ENCODE data around the gene EXOC4. TPM values are rescaled to one million over a fixed set of nuclear protein-coding genes. Genes with fewer than 3 reads are reported as not detected.

Gene EXOC4
- total RNA-seq, 1 experiment from 2014 or later: 62.4 TPM

GRCh38 chr7:133583545-133584171 is 330.8 kb downstream of the EXOC4 start:
- Histone ChIP-seq H3K4me3 (no peak overlapping the region), H3K36me3 (no peaks in the 10 kb centered on the region), H3K27me3 (no peaks in the 10 kb centered on the region), H3K4me1 (no peaks in the 10 kb centered on the region), H3K9me3 (replicated peaks) (no peaks in the 10 kb centered on the region), H3K27ac (no peak overlapping the region)
- no peak for DNase-seq

- no peak for DNase-seq
- Histone ChIP-seq H3K36me3 (no peaks in the 10 kb centered on the region), H3K9me3 (replicated peaks) (no peaks in the 10 kb centered on the region), H3K4me1 (no peaks in the 10 kb centered on the region), H3K27ac (no peak overlapping the region), H3K4me3 (no peak overlapping the region), H3K27me3 (no peaks in the 10 kb centered on the region)
These were observed 332.2 kb downstream of the EXOC4 start for GRCh38 chr7:133584956-133585668.

- Histone ChIP-seq H3K9me3 (replicated peaks) (no peaks in the 10 kb centered on the region), H3K4me3 (no peak overlapping the region), H3K27me3 (no peaks in the 10 kb centered on the region), H3K27ac (no peak overlapping the region), H3K4me1 (no peaks in the 10 kb centered on the region), H3K36me3 (no peaks in the 10 kb centered on the region)
- DNase-seq: no peak
These were observed 333.4 kb downstream of the EXOC4 start for GRCh38 chr7:133586253-133586652.

- no peak for DNase-seq
- Histone ChIP-seq H3K27me3 (no peaks in the 10 kb centered on the region), H3K36me3 (no peaks in the 10 kb centered on the region), H3K27ac (no peak overlapping the region), H3K4me3 (no peak overlapping the region), H3K9me3 (replicated peaks) (no peaks in the 10 kb centered on the region), H3K4me1 (no peaks in the 10 kb centered on the region)
These were observed 335.0 kb downstream of the EXOC4 start for GRCh38 chr7:133587903-133588302.

- Histone ChIP-seq H3K27me3 (no peaks in the 10 kb centered on the region), H3K4me1 (no peaks in the 10 kb centered on the region), H3K36me3 (no peaks in the 10 kb centered on the region), H3K9me3 (replicated peaks) (no peaks in the 10 kb centered on the region), H3K4me3 (no peak overlapping the region), H3K27ac (no peak overlapping the region)
- DNase-seq: no peak
These were observed 337.9 kb downstream of the EXOC4 start for GRCh38 chr7:133590795-133591194.

GRCh38 chr7:133591704-133592340 is 338.9 kb downstream of the EXOC4 start:
- Histone ChIP-seq H3K36me3 (no peaks in the 10 kb centered on the region), H3K27ac (no peak overlapping the region), H3K4me1 (no peaks in the 10 kb centered on the region), H3K4me3 (no peak overlapping the region), H3K9me3 (replicated peaks) (no peaks in the 10 kb centered on the region), H3K27me3 (no peaks in the 10 kb centered on the region)
- no peak for DNase-seq

GRCh38 chr7:133593561-133593960 is 340.7 kb downstream of the EXOC4 start:
- DNase-seq: no peak
- Histone ChIP-seq H3K27ac (no peak overlapping the region), H3K4me3 (no peak overlapping the region), H3K27me3 (no peaks in the 10 kb centered on the region), H3K36me3 (no peaks in the 10 kb centered on the region), H3K4me1 (no peaks in the 10 kb centered on the region), H3K9me3 (replicated peaks) (no peaks in the 10 kb centered on the region)

GRCh38 chr7:133601617-133602016 is 348.7 kb downstream of the EXOC4 start:
- no peaks in the 10 kb centered on the region for H3K27me3 ChIP-seq
- DNase-seq: no peak
- no peaks in the 10 kb centered on the region for H3K4me1 ChIP-seq
- no peaks in the 10 kb centered on the region for H3K36me3 ChIP-seq
- H3K4me3 ChIP-seq: no peak overlapping the region
- no peaks in the 10 kb centered on the region for H3K9me3 ChIP-seq (replicated peaks)
- H3K27ac ChIP-seq: no peak overlapping the region

GRCh38 chr7:133602291-133602690 is 349.4 kb downstream of the EXOC4 start:
- peak; percentile 10 to 62 for DNase-seq
- H3K36me3 ChIP-seq: no peaks in the 10 kb centered on the region
- H3K27me3 ChIP-seq: no peaks in the 10 kb centered on the region
- H3K27ac ChIP-seq: no peak overlapping the region
- no peak overlapping the region for H3K4me3 ChIP-seq
- H3K9me3 ChIP-seq (replicated peaks): no peaks in the 10 kb centered on the region; the same call in 1 of the 2 replicates
- H3K4me1 ChIP-seq: no peaks in the 10 kb centered on the region

- H3K9me3 ChIP-seq (replicated peaks): no peaks in the 10 kb centered on the region; the same call in 1 of the 2 replicates
- no peak for DNase-seq
- no peaks in the 10 kb centered on the region for H3K36me3 ChIP-seq
- H3K27ac ChIP-seq: no peak overlapping the region
- H3K4me1 ChIP-seq: no peaks in the 10 kb centered on the region
- no peaks in the 10 kb centered on the region for H3K27me3 ChIP-seq
- H3K4me3 ChIP-seq: no peak overlapping the region
These were observed 354.1 kb downstream of the EXOC4 start for GRCh38 chr7:133606991-133607390.

GRCh38 chr7:133609806-133610205 is 356.9 kb downstream of the EXOC4 start:
- H3K27ac ChIP-seq: no peak overlapping the region
- H3K9me3 ChIP-seq (replicated peaks): no peaks in the 10 kb centered on the region; the same call in 1 of the 2 replicates
- no peak for DNase-seq
- no peaks in the 10 kb centered on the region for H3K27me3 ChIP-seq
- H3K36me3 ChIP-seq: no peaks in the 10 kb centered on the region
- no peak overlapping the region for H3K4me3 ChIP-seq
- H3K4me1 ChIP-seq: no peaks in the 10 kb centered on the region

GRCh38 chr7:133611955-133612354 is 359.1 kb downstream of the EXOC4 start:
- Histone ChIP-seq H3K27ac (no peak overlapping the region), H3K27me3 (no peaks in the 10 kb centered on the region), H3K4me3 (no peak overlapping the region), H3K4me1 (no peaks in the 10 kb centered on the region), H3K9me3 (replicated peaks) (no peaks in the 10 kb centered on the region; the same call in 1 of the 2 replicates), H3K36me3 (no peaks in the 10 kb centered on the region)
- DNase-seq: no peak

GRCh38 chr7:133613250-133613790 is 360.4 kb downstream of the EXOC4 start:
- Histone ChIP-seq H3K9me3 (replicated peaks) (no peaks in the 10 kb centered on the region), H3K27me3 (no peaks in the 10 kb centered on the region)
- DNase-seq: no peak

GRCh38 chr7:133614251-133614650 is 361.4 kb downstream of the EXOC4 start:
- no peaks in the 10 kb centered on the region for H3K27me3 ChIP-seq
- H3K9me3 ChIP-seq (replicated peaks): no peaks in the 10 kb centered on the region
- no peak overlapping the region for H3K27ac ChIP-seq
- H3K4me3 ChIP-seq: no peak overlapping the region
- H3K4me1 ChIP-seq: no peaks in the 10 kb centered on the region
- no peak for DNase-seq
- no peaks in the 10 kb centered on the region for H3K36me3 ChIP-seq

More at GRCh38 chr7:133613250-133613790, 360.4 kb downstream of the EXOC4 start:
- Histone ChIP-seq H3K4me1 (no peaks in the 10 kb centered on the region), H3K4me3 (no peak overlapping the region), H3K36me3 (no peaks in the 10 kb centered on the region), H3K27ac (no peak overlapping the region)

- Histone ChIP-seq H3K9me3 (replicated peaks) (no peaks in the 10 kb centered on the region), H3K27ac (no peak overlapping the region), H3K4me3 (no peak overlapping the region), H3K27me3 (no peaks in the 10 kb centered on the region), H3K4me1 (no peaks in the 10 kb centered on the region), H3K36me3 (no peaks in the 10 kb centered on the region)
- DNase-seq: no peak
These were observed 366.1 kb downstream of the EXOC4 start for GRCh38 chr7:133618970-133619369.

All from SJCRH30 (cell line).